IPS-18c (cell line): ENCODE results near the gene ATG4D.

Source experiments
- H3K4me3 ChIP-seq: 2 replicates; pipeline ENCODE4 v1.7.0; 2013; ENCODE audit warnings: low read depth, mild to moderate bottlenecking, low read length, moderate library complexity; ENCODE audit not compliant: insufficient read depth
- H3K9me3 ChIP-seq: one replicate; pipeline ENCODE4 v1.6.1; 2013; ENCODE audit warnings: mild to moderate bottlenecking, low read length, moderate library complexity; ENCODE audit not compliant: control insufficient read depth, insufficient read depth

ATG4D gene

GRCh38 chr19:10587022-10587838 is 43.5 kb downstream of the ATG4D start, which contains the start of gene AP1M2:
AP1M2 (minus strand) TSS chr19:10587312; CDS start chr19:10587231, 81 bp downstream.
- Histone ChIP-seq H3K9me3 (no peaks in the 10 kb centered on the region), H3K4me3 (peak within 1 kb of the TSS; percentile 79)

DNA sequence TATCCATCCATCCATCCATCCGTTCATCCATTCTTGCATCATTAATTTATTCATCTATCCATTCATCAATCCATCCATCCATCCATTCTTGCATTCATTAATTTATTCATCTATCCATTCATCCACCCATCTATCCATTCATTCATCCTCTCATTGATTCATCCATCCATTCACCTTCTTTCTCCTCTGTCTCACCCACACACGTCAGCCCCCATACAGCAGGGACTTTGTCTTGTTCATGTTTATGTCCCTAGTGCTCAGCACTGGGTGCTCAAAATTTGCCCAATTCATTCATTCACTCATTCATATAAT is 44.1 kb downstream of the ATG4D start:
- H3K4me3 ChIP-seq, result no peak overlapping the region
- H3K9me3 ChIP-seq, result no peaks in the 10 kb centered on the region

DNA sequence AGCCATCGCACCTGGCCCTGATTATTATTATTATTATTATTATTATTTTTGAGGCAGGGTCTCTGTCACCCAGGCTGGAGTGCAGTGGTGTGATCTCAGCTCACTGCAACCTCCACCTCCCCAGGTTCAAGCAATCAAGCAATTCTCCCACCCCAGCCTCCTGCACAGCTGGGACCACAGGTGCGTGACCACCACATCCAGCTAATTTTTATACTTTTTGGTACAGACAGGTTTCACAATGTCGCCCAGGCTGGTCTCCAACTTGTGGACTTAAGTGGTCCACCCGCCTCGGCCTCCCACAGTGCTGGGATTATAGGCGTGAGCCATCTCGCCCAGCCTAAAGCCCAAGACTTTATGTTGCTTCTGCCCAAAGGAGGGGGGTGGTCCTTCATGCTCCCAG is 49.4 kb downstream of the ATG4D start:
- Histone ChIP-seq H3K4me3 (no peak overlapping the region), H3K9me3 (no peaks in the 10 kb centered on the region)

GRCh38 chr19:10593820-10594637 is 50.3 kb downstream of the ATG4D start:
- H3K9me3 ChIP-seq, result no peaks in the 10 kb centered on the region
- no peak overlapping the region for H3K4me3 ChIP-seq

GRCh38 chr19:10600149-10600548 is 56.4 kb downstream of the ATG4D start:
- H3K4me3 ChIP-seq, result no peak overlapping the region
- no peaks in the 10 kb centered on the region for H3K9me3 ChIP-seq

- Histone ChIP-seq H3K4me3 (no peak overlapping the region), H3K9me3 (no peaks in the 10 kb centered on the region)
Measured at GRCh38 chr19:10601999-10602329, 58.3 kb downstream of the ATG4D start.

- peak overlapping the region; percentile 99 for H3K4me3 ChIP-seq
- no peaks in the 10 kb centered on the region for H3K9me3 ChIP-seq
Measured at GRCh38 chr19:10602330-10603083, 58.8 kb downstream of the ATG4D start.
